ENCODE data around the gene GPR55.

Gene GPR55

GRCh38 chr2:230863442-230864121, 61.5 kb downstream of the GPR55 start:
- Histone ChIP-seq H3K9me3 (ENCODE audit: control insufficient read depth in 2 of 2, low read length in 2 of 2) (no peaks in the 10 kb centered on the region), H3K27ac (ENCODE audit: low read length) (no peak overlapping the region), H3K27me3 (ENCODE audit: control insufficient read depth in 1 of 2, insufficient read depth in 2 of 2, low read length in 2 of 2) (no peaks in the 10 kb centered on the region), H3K9ac (ENCODE audit: low read length in 2 of 2) (no peak overlapping the region), H3K4me3 (ENCODE audit: low read length in 2 of 2) (no peak overlapping the region), H3K36me3 (ENCODE audit: control insufficient read depth in 2 of 2, insufficient read depth in 2 of 2, low read length in 2 of 2) (no peaks in the 10 kb centered on the region), H3K4me1 (ENCODE audit: control insufficient read depth, insufficient read depth, low read length) (peaks cover 22% of the 10 kb centered on the region)

- H3K9ac ChIP-seq (ENCODE audit: low read length in 2 of 2): no peak overlapping the region
- no peak overlapping the region for H3K27ac ChIP-seq (ENCODE audit: low read length)
- H3K4me1 ChIP-seq (ENCODE audit: control insufficient read depth, insufficient read depth, low read length): peaks cover 17% of the 10 kb centered on the region
- H3K9me3 ChIP-seq (ENCODE audit: control insufficient read depth in 2 of 2, low read length in 2 of 2): no peaks in the 10 kb centered on the region
- no peaks in the 10 kb centered on the region for H3K36me3 ChIP-seq (ENCODE audit: control insufficient read depth in 2 of 2, insufficient read depth in 2 of 2, low read length in 2 of 2)
- H3K4me3 ChIP-seq (ENCODE audit: low read length in 2 of 2): no peak overlapping the region
- no peaks in the 10 kb centered on the region for H3K27me3 ChIP-seq (ENCODE audit: control insufficient read depth in 1 of 2, insufficient read depth in 2 of 2, low read length in 2 of 2)
These were observed 62.0 kb downstream of the GPR55 start for GRCh38 chr2:230863031-230863430.

GRCh38 chr2:230862292-230862691, 62.8 kb downstream of the GPR55 start:
- Histone ChIP-seq H3K9me3 (ENCODE audit: control insufficient read depth in 2 of 2, low read length in 2 of 2) (no peaks in the 10 kb centered on the region), H3K36me3 (ENCODE audit: control insufficient read depth in 2 of 2, insufficient read depth in 2 of 2, low read length in 2 of 2) (no peaks in the 10 kb centered on the region), H3K9ac (ENCODE audit: low read length in 2 of 2) (no peak overlapping the region), H3K4me3 (ENCODE audit: low read length in 2 of 2) (no peak overlapping the region), H3K27ac (ENCODE audit: low read length) (no peak overlapping the region), H3K4me1 (ENCODE audit: control insufficient read depth, insufficient read depth, low read length) (peaks cover 16% of the 10 kb centered on the region), H3K27me3 (ENCODE audit: control insufficient read depth in 1 of 2, insufficient read depth in 2 of 2, low read length in 2 of 2) (no peaks in the 10 kb centered on the region)

- H3K27me3 ChIP-seq (ENCODE audit: control insufficient read depth in 1 of 2, insufficient read depth in 2 of 2, low read length in 2 of 2): no peaks in the 10 kb centered on the region
- H3K4me1 ChIP-seq (ENCODE audit: control insufficient read depth, insufficient read depth, low read length): peaks cover 10% of the 10 kb centered on the region
- H3K27ac ChIP-seq (ENCODE audit: low read length): no peak overlapping the region
- no peaks in the 10 kb centered on the region for H3K9me3 ChIP-seq (ENCODE audit: control insufficient read depth in 2 of 2, low read length in 2 of 2)
- no peaks in the 10 kb centered on the region for H3K36me3 ChIP-seq (ENCODE audit: control insufficient read depth in 2 of 2, insufficient read depth in 2 of 2, low read length in 2 of 2)
- H3K4me3 ChIP-seq (ENCODE audit: low read length in 2 of 2): no peak overlapping the region
- no peak overlapping the region for H3K9ac ChIP-seq (ENCODE audit: low read length in 2 of 2)
These were observed 63.3 kb downstream of the GPR55 start for GRCh38 chr2:230861552-230862255.
